K562 (cell line): ENCODE results near the gene NVL. TPM values are rescaled to one million over a fixed set of nuclear protein-coding genes. Genes with fewer than 3 reads are reported as not detected.

Source experiments
- ARID4B ChIP-seq: sonication (generic); formaldehyde crosslinking; IDR thresholded peaks from 2 replicates; pipeline ENCODE4 v1.8.0; 2022; ENCODE audit warnings: mild to moderate bottlenecking, missing genetic modification reagents
- CEBPG ChIP-seq, 3 experiments: fragments of 200-800 bp in 1 of 3; sonication (Bioruptor generic) in 1 of 3; sonication (generic) in 1 of 3; formaldehyde crosslinking in 1 of 3; IDR thresholded peaks in 2 of 3; conservative IDR thresholded peaks in 1 of 3; 2 replicates each; pipeline versions ENCODE4 v1.6.1 to v1.8.0; 2016 to 2022; ENCODE audit warnings: missing compliant biosample characterization in 2 of 3, missing genetic modification characterization in 2 of 3, mild to moderate bottlenecking in 1 of 3, missing genetic modification reagents in 1 of 3
- NR2C1 ChIP-seq, 2 experiments: fragments of 450-650 bp; IDR thresholded peaks; 2 replicates each; pipeline ENCODE4 v1.6.1; 2017; ENCODE audit warnings: mild to moderate bottlenecking in 2 of 2, antibody characterized with exemption in 1 of 2, inconsistent platforms in 1 of 2, missing compliant biosample characterization in 1 of 2, missing genetic modification characterization in 1 of 2
- RERE ChIP-seq: sonication (generic); formaldehyde crosslinking; IDR thresholded peaks from 2 replicates; pipeline ENCODE4 v1.8.0; 2023; ENCODE audit warnings: missing genetic modification reagents, mild to moderate bottlenecking, borderline replicate concordance
- SMARCC2 ChIP-seq: fragments of 450-650 bp; IDR thresholded peaks from 2 replicates; pipeline ENCODE4 v1.6.1; 2017; ENCODE audit warnings: antibody characterized with exemption, moderate library complexity, mild to moderate bottlenecking, low read depth
- ZEB2 ChIP-seq: fragments of 450-650 bp; IDR thresholded peaks from 2 replicates; pipeline ENCODE4 v1.6.1; 2016
- ZNF12 ChIP-seq: sonication (generic); formaldehyde crosslinking; IDR thresholded peaks from 2 replicates; pipeline ENCODE4 v1.4.0; 2020; ENCODE audit warnings: mild to moderate bottlenecking, missing genetic modification reagents
- ZNF133 ChIP-seq: fragments of 250-450 bp; sonication (Bioruptor Pico); IDR thresholded peaks from 2 replicates; pipeline ENCODE4 v1.4.0; 2020; ENCODE audit warnings: mild to moderate bottlenecking
- polyA plus RNA-seq, 8 experiments: library from polyadenylated mRNA; depleted of rRNA in 4 of 8; stranded (reverse) in 5 of 8; unstranded in 3 of 8; fragments of >200 nt; fragmentation: Nextera tagmentation in 2 of 8; fragmentation: Illumina TruSeq in 1 of 8; extraction: Ambion mirVana in 2 of 8; extraction: Trizol in 1 of 8; gene quantifications; 2 replicates each; pipeline versions ENCODE4 v1.2.1 to v1.2.3, GENCODE V29; 2011 to 2014; ENCODE audit warnings: inconsistent platforms in 1 of 8, missing spikeins in 1 of 8
- total RNA-seq, 7 experiments: library from RNA; depleted of rRNA in 6 of 7; stranded (reverse); fragments of >200 nt in 6 of 7; fragmentation: Illumina TruSeq in 2 of 7; extraction: Trizol in 2 of 7; gene quantifications; 2 replicates each; pipeline versions ENCODE4 v1.2.1 to v1.2.3, GENCODE V29; 2011 to 2021; ENCODE audit warnings: low replicate concordance in 1 of 7
- TF ChIP-seq, protein P1 (sequence below): sonication (generic); formaldehyde crosslinking; IDR thresholded peaks from 2 replicates; pipeline ENCODE4 v1.4.0; 2020; ENCODE audit warnings: mild to moderate bottlenecking, missing genetic modification reagents
- TF ChIP-seq, protein P2 (sequence below): sonication (generic); IDR thresholded peaks from 2 replicates; pipeline ENCODE4 v1.6.1; 2016

The NVL gene
- total and polyA plus RNA-seq, 9 of the 15 experiments (the other 6 are each of a cell fraction or from before 2014, with no cell fraction given), result 32.5 to 86.6 (median 62.9) TPM

GRCh38 chr1:224205438-224205840, 124.5 kb downstream of the NVL start (continued):
- TF ChIP-seq, protein P1, sequence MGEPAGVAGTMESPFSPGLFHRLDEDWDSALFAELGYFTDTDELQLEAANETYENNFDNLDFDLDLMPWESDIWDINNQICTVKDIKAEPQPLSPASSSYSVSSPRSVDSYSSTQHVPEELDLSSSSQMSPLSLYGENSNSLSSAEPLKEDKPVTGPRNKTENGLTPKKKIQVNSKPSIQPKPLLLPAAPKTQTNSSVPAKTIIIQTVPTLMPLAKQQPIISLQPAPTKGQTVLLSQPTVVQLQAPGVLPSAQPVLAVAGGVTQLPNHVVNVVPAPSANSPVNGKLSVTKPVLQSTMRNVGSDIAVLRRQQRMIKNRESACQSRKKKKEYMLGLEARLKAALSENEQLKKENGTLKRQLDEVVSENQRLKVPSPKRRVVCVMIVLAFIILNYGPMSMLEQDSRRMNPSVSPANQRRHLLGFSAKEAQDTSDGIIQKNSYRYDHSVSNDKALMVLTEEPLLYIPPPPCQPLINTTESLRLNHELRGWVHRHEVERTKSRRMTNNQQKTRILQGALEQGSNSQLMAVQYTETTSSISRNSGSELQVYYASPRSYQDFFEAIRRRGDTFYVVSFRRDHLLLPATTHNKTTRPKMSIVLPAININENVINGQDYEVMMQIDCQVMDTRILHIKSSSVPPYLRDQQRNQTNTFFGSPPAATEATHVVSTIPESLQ (CRISPR knock-in tag), result no peak
- TF ChIP-seq ZNF12 (CRISPR knock-in tag), result no peak
- TF ChIP-seq ZNF133, result no peak
- no peak for TF ChIP-seq CEBPG (CRISPR knock-in tag; IDR thresholded peaks at IDR 0.05)
- TF ChIP-seq CEBPG (tag; conservative IDR thresholded peaks at IDR 0.05 in 1 of 2, IDR thresholded peaks at IDR 0.05 in 1 of 2), result peak in 1 of 2 experiments; percentile 47; a peak in 1 of 4 replicates
- TF ChIP-seq, protein P2, sequence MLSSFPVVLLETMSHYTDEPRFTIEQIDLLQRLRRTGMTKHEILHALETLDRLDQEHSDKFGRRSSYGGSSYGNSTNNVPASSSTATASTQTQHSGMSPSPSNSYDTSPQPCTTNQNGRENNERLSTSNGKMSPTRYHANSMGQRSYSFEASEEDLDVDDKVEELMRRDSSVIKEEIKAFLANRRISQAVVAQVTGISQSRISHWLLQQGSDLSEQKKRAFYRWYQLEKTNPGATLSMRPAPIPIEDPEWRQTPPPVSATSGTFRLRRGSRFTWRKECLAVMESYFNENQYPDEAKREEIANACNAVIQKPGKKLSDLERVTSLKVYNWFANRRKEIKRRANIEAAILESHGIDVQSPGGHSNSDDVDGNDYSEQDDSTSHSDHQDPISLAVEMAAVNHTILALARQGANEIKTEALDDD, result 0 out of 2 replicates have a peak, but pooled peaks have one; percentile 15
- no peak for TF ChIP-seq NR2C1 (IDR thresholded peaks at IDR 0.05)
- no peak for TF ChIP-seq NR2C1 (tag; IDR thresholded peaks at IDR 0.05)
- TF ChIP-seq SMARCC2, result no peak
- 0 out of 2 replicates have a peak, but pooled peaks have one; percentile 1 for TF ChIP-seq ARID4B
- no peak for TF ChIP-seq ZEB2
- no peak for TF ChIP-seq RERE (CRISPR knock-in tag)
